CMK (cell line): ENCODE data around the gene SKI.

Source experiments
- DNase-seq: peaks from one replicate; pipeline ENCODE4 v3.0.0-alpha.2; 2010; ENCODE audit warnings: low read depth

SKI gene

DNA sequence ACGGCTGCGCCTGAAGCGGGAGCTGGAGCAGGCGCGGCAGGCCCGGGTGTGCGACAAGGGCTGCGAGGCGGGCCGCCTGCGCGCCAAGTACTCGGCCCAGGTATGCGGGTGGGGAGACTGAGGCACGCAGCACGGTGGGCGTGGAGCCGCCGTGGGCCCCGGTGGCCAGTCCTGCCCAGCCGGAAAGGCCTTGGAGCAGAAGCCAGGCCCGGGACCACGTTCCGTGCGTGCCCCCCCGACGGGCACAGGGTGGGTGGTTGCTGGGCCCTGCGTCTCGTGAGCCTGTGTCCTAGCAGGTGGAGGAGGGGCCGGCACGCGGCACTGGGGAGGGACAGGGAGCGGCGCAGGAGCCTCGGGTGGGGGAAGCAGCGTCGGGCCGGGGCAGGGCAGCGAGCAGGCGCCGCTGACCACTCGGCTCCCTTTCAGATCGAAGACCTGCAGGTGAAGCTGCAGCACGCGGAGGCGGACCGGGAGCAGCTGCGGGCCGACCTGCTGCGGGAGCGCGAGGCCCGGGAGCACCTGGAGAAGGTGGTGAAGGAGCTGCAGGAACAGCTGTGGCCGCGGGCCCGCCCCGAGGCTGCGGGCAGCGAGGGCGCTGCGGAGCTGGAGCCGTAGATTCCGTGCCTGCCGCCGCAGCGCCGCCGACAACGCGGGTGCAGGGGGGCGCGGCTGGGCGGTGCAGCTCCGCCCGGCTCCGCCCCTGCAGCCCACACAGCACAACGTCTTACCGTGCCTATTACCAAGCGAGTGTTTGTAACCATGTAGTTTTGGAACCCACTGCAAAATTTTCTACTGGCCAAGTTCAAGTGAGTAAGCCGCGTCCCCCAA lies 78.2 kb downstream of the SKI start:
- no peak for DNase-seq

- DNase-seq = no peak
These were observed 79.0 kb downstream of the SKI start for GRCh38 chr1:2307064-2307605.

- no peak for DNase-seq
These were observed 79.9 kb downstream of the SKI start for GRCh38 chr1:2307972-2308371.

- DNase-seq = no peak
These were observed 80.7 kb downstream of the SKI start for GRCh38 chr1:2308844-2309243.

- no peak for DNase-seq
These were observed 82.4 kb downstream of the SKI start for GRCh38 chr1:2310332-2311183.

DNA sequence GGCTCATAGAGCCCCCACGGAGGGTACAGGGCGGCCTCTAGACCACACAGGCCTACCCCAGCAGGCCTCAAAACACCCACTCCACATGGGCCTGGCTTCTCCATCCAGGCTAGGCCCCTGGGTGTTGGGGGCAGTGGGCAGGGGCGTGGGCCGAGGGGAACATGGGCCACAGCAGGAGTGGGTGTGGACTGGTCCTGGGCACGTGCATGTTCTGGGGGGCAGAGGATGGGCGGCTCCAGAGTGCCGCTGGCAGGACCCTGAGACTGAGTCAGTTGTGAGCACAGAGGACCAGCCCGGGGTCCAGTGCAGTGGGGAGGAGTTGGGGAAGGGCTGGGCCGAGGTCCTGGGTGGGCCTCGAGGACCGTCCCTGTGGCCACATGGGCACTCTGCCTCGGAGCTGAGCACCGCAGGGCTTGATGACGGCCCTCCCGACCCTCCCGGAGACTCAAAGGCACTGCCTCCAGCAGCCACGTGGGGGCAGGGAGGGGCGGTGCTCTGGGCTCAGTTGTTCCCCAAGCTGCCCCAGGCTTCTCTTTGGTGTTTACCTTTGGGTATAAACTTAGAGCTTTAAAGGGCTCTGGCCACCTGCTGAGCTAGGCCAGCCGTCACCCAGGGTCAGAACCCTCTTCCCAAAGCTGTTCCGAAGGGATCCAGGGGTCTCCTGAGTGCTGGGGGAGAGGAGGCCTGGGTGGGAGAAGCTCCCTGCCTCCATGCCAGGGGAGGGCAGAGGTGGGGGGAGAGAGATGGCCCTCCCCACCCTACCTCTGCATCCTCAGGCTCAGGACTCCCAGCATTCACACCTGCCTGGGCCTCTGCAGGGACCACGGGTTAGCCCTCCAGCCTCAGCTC lies 83.3 kb downstream of the SKI start:
- DNase-seq = no peak

DNA sequence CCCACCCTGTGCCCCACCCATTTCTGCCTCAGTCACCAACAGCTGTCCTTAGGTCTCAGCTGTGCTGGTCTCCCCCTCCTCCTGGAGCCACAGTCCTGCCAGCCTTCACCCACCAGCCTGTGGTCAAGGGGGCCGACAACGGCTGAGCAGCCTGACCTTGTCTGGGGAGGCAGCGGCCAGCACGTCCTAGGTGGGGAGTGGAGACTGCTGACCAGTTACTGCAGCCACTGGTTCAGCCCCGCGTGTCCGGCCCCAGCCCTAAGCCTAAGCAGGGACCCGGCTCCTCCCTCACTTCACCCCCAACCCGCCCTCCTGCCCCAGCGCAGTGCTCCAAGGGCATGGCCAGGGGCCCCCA lies 84.0 kb downstream of the SKI start:
- no peak for DNase-seq

GRCh38 chr1:2312515-2313301 lies 84.6 kb downstream of the SKI start:
- DNase-seq = no peak

- DNase-seq = no peak
These were observed 85.6 kb downstream of the SKI start for GRCh38 chr1:2313651-2314261.

GRCh38 chr1:2314273-2314802 lies 86.2 kb downstream of the SKI start:
- peak; percentile 70 for DNase-seq

DNA sequence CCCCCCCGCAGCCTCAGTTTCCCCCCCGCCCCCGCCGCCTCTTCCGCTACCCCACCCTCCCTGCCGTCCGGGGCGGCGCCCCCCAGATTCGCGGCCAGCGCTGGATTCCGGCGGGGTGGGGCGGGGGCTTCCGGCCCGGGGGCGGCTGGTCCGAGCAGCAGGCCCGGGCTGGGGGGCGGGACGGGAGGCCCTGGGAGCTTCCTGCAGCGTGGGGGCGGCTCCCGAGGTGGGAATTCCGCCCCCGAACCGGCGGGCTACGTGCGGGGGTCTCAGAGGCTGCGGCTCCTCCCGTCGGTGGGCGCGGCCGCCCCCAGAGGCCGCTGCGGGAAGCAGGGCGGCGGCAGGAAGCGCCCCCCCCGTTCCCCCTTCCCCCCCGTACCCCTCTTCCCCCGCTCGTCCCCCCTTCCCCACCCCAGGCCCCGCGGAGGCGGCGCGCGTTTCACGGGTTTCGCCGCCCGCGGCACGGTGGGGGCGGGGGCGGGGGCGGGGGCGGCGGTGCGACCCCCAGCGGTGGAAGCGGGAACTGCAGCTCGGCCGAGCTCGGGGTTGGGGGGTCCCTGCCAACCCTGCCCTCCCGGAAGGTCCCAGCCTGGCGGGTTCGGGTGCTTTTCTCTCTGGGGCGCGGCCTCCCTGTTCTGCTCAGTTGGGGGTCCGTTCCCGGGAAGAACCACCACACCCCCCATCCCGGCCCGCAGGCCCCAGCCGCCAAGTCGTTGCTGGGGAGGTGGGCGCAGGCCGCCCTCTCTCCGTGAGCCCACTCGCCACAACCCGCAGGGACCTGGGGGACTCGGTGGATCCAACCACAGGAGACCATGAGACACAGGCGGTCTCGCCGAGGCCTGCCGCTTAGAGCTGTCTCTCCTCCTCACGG lies 86.9 kb downstream of the SKI start:
- peak; percentile 80 for DNase-seq

- DNase-seq = peak; percentile 45
These were observed 87.7 kb downstream of the SKI start for GRCh38 chr1:2315674-2316450.

DNA sequence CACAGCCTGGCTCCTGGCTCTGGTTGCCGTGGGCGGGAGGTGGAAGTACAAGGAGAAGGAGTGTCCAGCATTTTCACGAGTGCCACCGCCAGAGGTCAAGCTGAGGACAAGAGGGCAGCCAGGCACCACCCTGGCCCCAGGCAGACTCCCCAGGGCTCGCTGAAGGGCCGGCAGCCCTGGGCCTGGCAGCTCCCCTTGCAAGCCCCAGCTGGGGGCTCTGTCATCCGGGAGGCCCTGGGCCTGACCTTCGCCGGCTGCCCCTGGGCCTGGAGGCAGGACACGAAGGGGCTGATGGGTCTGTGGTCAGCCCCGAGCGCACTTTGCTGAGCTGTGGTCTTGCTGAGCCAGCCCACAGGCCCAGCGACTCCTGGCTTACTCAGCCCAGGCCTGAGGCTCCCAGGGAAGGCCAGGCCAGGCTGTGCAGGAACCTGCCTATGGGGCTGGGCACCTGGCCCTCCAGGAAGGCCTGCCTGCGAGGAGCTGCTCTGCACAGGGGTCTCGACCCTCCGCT lies 88.4 kb downstream of the SKI start:
- DNase-seq = no peak

- DNase-seq = no peak
These were observed 89.3 kb downstream of the SKI start for GRCh38 chr1:2317230-2318065.

DNA sequence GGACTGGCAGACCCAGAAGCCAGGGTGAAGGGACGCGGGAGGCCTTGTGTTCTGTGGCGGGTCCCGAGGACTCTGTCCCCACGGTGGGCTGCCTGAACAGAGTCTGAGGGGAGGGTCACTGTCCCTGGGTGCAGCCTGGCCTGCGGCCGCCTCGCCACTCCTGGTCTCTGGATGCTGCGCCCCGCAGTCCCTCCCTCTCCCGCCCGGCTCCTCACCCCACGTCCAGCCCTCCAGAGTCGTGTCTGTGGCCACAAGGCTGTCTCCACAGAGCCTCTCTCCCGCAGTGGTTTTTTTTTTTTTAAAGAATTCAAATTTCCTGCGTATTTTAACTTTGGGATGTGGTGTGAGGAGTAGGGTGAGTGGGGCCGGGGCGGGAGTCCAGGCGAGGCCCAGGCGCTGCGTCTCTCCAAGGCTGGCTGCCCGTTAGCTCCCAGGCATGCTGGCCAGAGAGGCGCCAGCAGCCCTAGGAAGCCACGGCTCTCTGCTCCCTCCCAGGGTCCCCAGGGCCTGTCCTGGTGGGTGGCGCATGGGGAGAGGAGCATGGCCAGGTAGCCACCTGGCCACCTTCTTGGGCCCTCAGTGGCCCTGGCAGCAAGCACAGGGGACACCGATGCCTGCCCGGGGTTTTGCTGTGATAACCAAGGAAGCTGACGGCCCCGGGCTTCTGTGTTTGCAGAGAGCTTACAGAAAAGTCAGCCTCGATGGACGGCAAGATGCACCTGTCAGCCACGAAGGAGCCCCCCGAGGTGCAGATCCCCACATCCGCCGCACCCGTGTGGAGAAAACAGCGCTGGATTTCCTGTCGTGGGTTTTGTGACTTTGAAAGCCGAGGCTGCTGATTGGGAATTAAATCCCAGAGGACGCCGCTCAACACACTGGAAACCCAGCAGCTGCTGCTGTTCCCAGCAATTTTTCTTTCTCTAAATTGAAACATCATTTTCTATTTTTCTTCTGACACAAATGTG lies 90.5 kb downstream of the SKI start:
- no peak for DNase-seq

- no peak for DNase-seq
These were observed 91.2 kb downstream of the SKI start for GRCh38 chr1:2319291-2319690.
